SHP77 (cell line): ENCODE results near the gene ATP5F1D.
A peak's percentile ranks its signal among the peaks of the same experiment; 100 is the strongest.

Experiments
- DNase-seq, 2 experiments: peaks; one replicate each; lab custom pipeline; 2025; lab: John Stamatoyannopoulos, UW

Gene ATP5F1D

GRCh38 chr19:1248139-1248785, 6.7 kb downstream of the ATP5F1D start, which contains the start of gene MIDN:
TSS of gene MIDN (plus strand) at chr19:1248583. CDS start at chr19:1250297, 1,714 bp downstream.
- DNase-seq, result peak; percentile 56 to 62

GRCh38 chr19:1248786-1249297, 7.3 kb downstream of the ATP5F1D start:
- peak in 1 of 2 experiments; percentile 69 for DNase-seq

- DNase-seq, result peak; percentile 81 to 88
These were observed 7.9 kb downstream of the ATP5F1D start for GRCh38 chr19:1249298-1249989.

- no peak for DNase-seq
These were observed 8.5 kb downstream of the ATP5F1D start for GRCh38 chr19:1249990-1250436.

GRCh38 chr19:1250437-1251260, 9.1 kb downstream of the ATP5F1D start:
- DNase-seq, result peak; percentile 39 to 76

- DNase-seq, result peak in 1 of 2 experiments; percentile 52
These were observed 10.0 kb downstream of the ATP5F1D start for GRCh38 chr19:1251330-1252220.

GRCh38 chr19:1252221-1252820, 10.8 kb downstream of the ATP5F1D start:
- DNase-seq, result no peak

GRCh38 chr19:1252821-1253513, 11.4 kb downstream of the ATP5F1D start:
- no peak for DNase-seq

- no peak for DNase-seq
These were observed 12.0 kb downstream of the ATP5F1D start for GRCh38 chr19:1253514-1254080.

GRCh38 chr19:1254081-1254527, 12.6 kb downstream of the ATP5F1D start:
- DNase-seq, result no peak

- DNase-seq, result no peak
These were observed 13.1 kb downstream of the ATP5F1D start for GRCh38 chr19:1254530-1255185.

- DNase-seq, result no peak
These were observed 13.9 kb downstream of the ATP5F1D start for GRCh38 chr19:1255186-1256161.

GRCh38 chr19:1256646-1257474, 15.3 kb downstream of the ATP5F1D start:
- DNase-seq, result no peak

- DNase-seq, result no peak
These were observed 16.1 kb downstream of the ATP5F1D start for GRCh38 chr19:1257475-1258162.

- DNase-seq, result no peak
These were observed 16.6 kb downstream of the ATP5F1D start for GRCh38 chr19:1258163-1258492.

- no peak for DNase-seq
These were observed 17.2 kb downstream of the ATP5F1D start for GRCh38 chr19:1258707-1259205.
